C4-2B (cell line): ENCODE results near the gene EEF2KMT.

Experiments used
- CTCF ChIP-seq: fragments of 450-650 bp; conservative IDR thresholded peaks from 2 replicates; pipeline ENCODE4 v1.5.1; 2017; ENCODE audit warnings: mild to moderate bottlenecking
- ZFX ChIP-seq: fragments of 450-650 bp; IDR thresholded peaks from 2 replicates; pipeline ENCODE4 v1.6.1; 2017

- TF ChIP-seq CTCF (no peak), ZFX (no peak)
These were observed 31.1 kb downstream of the EEF2KMT start for GRCh38 chr16:5066511-5066910.
